ENCODE results near the gene DMD. TPM values are rescaled to one million over a fixed set of nuclear protein-coding genes. Genes with fewer than 3 reads are reported as not detected.

Gene DMD
- total and polyA plus RNA-seq, 2 donors (not counting 1 experiment from before 2014, with no cell fraction given): 2.0 to 51.8 TPM

- WGBS (ENCODE audit: insufficient coverage): no CpG with 5 or more reads among the region's 1 CpG
- CTCF ChIA-PET: interaction anchor here (0.7 kb wide), 1 partner anchor 583 kb away, joined by 3 read pairs; no protein-coding TSS in a partner anchor
- TF ChIP-seq EZH2 (IDR thresholded peaks at IDR 0.05; ENCODE audit: borderline replicate concordance, insufficient read depth, low read depth, low read length, poor library complexity, severe bottlenecking): no peak
- TF ChIP-seq, protein P1, sequence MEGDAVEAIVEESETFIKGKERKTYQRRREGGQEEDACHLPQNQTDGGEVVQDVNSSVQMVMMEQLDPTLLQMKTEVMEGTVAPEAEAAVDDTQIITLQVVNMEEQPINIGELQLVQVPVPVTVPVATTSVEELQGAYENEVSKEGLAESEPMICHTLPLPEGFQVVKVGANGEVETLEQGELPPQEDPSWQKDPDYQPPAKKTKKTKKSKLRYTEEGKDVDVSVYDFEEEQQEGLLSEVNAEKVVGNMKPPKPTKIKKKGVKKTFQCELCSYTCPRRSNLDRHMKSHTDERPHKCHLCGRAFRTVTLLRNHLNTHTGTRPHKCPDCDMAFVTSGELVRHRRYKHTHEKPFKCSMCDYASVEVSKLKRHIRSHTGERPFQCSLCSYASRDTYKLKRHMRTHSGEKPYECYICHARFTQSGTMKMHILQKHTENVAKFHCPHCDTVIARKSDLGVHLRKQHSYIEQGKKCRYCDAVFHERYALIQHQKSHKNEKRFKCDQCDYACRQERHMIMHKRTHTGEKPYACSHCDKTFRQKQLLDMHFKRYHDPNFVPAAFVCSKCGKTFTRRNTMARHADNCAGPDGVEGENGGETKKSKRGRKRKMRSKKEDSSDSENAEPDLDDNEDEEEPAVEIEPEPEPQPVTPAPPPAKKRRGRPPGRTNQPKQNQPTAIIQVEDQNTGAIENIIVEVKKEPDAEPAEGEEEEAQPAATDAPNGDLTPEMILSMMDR (IDR thresholded peaks at IDR 0.05): no peak
These were observed 2057.8 kb downstream of the DMD start for GRCh38 chrX:31153475-31154047.

DNA sequence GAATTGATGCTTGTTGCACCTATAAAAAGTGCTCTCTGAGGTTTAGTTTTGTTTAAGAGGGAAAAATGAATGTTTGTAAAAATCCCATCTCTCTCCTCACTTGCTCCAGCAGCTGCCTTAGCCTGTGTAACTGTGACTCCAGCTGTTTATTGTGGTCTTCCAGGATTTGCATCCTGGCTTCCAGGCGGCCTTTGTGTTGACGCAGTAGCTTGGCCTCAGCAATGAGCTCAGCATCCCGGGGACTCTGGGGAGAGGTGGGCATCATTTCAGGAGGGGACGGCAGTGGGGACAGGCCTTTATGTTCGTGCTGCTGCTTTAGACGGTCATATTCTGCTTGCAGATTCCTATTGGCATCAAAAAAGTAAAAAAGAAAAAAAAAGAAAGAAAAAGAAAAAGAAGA lies 2064.2 kb downstream of the DMD start:
- TF ChIP-seq, protein P1 (IDR thresholded peaks at IDR 0.05): no peak
- no peak for TF ChIP-seq EZH2 (IDR thresholded peaks at IDR 0.05; ENCODE audit: borderline replicate concordance, insufficient read depth, low read depth, low read length, poor library complexity, severe bottlenecking)
- ATAC-seq (ENCODE audit: low read depth): no peak
- Histone ChIP-seq H3K9me3 (ENCODE audit: control extremely low read depth in 1 of 3, control insufficient read depth in 2 of 3, insufficient read depth in 1 of 3, low read length in 2 of 3) (no peaks in the 10 kb centered on the region), H2AFZ (ENCODE audit: insufficient read depth, low read depth, low read length, poor library complexity, severe bottlenecking) (no peak overlapping the region), H3K4me1 (ENCODE audit: control insufficient read depth in 2 of 2, insufficient read depth in 2 of 2, low read length in 2 of 2) (no peaks in the 10 kb centered on the region), H4K20me1 (ENCODE audit: control insufficient read depth, insufficient read depth, low read length, poor library complexity, severe bottlenecking) (no peaks in the 10 kb centered on the region), H3K9ac (ENCODE audit: low read length) (no peak overlapping the region), H3K27ac (ENCODE audit: low read length in 2 of 2) (no peak overlapping the region), H3K4me3 (ENCODE audit: control extremely low read depth in 1 of 5, extremely low read depth in 1 of 5, insufficient read depth in 1 of 5, low read depth in 2 of 5, low read length in 4 of 5) (no peak overlapping the region), H3K27me3 (replicated peaks in 1 of 4; ENCODE audit: control extremely low read depth in 1 of 4, control insufficient read depth in 3 of 4, insufficient read depth in 4 of 4, low read length in 3 of 4) (no peaks in the 10 kb centered on the region), H3K4me2 (replicated peaks; ENCODE audit: low read depth, low read length, poor library complexity, severe bottlenecking) (no peak overlapping the region), H3K79me2 (ENCODE audit: control insufficient read depth, insufficient read depth, low read length) (no peaks in the 10 kb centered on the region), H3K36me3 (replicated peaks in 1 of 2; ENCODE audit: control extremely low read depth in 1 of 2, control insufficient read depth in 1 of 2, extremely low read depth in 1 of 2, insufficient read depth in 2 of 2, low read length in 1 of 2) (no peaks in the 10 kb centered on the region)
- Mint-ChIP-seq H3K9me3 (ENCODE audit: insufficient read depth) (no peaks in the 10 kb centered on the region), H3K27ac (no peak overlapping the region), H3K4me1 (no peaks in the 10 kb centered on the region), H3K4me3 (no peak overlapping the region), H3K27me3 (no peaks in the 10 kb centered on the region)
- intact Hi-C loops (cut with micrococcal nuclease): no loop called here
- 100% methylated on average over 3 of the region's 6 CpGs for WGBS (ENCODE audit: insufficient coverage)
- ChIA-PET CTCF (no interaction called here), POLR2A (no interaction called here)
- DNase-seq: no peak

More at GRCh38 chrX:31153475-31154047, 2057.8 kb downstream of the DMD start:
- Histone ChIP-seq H3K27me3 (replicated peaks in 1 of 4; ENCODE audit: control extremely low read depth in 1 of 4, control insufficient read depth in 3 of 4, insufficient read depth in 4 of 4, low read length in 3 of 4) (no peaks in the 10 kb centered on the region), H3K36me3 (replicated peaks in 1 of 2; ENCODE audit: control extremely low read depth in 1 of 2, control insufficient read depth in 1 of 2, extremely low read depth in 1 of 2, insufficient read depth in 2 of 2, low read length in 1 of 2) (no peaks in the 10 kb centered on the region), H3K9me3 (ENCODE audit: control extremely low read depth in 1 of 3, control insufficient read depth in 2 of 3, insufficient read depth in 1 of 3, low read length in 2 of 3) (no peaks in the 10 kb centered on the region), H3K4me2 (replicated peaks; ENCODE audit: low read depth, low read length, poor library complexity, severe bottlenecking) (no peak overlapping the region), H3K9ac (ENCODE audit: low read length) (no peak overlapping the region), H3K4me3 (ENCODE audit: control extremely low read depth in 1 of 5, extremely low read depth in 1 of 5, insufficient read depth in 1 of 5, low read depth in 2 of 5, low read length in 4 of 5) (no peak overlapping the region), H3K4me1 (ENCODE audit: control insufficient read depth in 2 of 2, insufficient read depth in 2 of 2, low read length in 2 of 2) (no peaks in the 10 kb centered on the region), H3K27ac (ENCODE audit: low read length in 2 of 2) (no peak overlapping the region), H4K20me1 (ENCODE audit: control insufficient read depth, insufficient read depth, low read length, poor library complexity, severe bottlenecking) (no peaks in the 10 kb centered on the region), H2AFZ (ENCODE audit: insufficient read depth, low read depth, low read length, poor library complexity, severe bottlenecking) (no peak overlapping the region), H3K79me2 (ENCODE audit: control insufficient read depth, insufficient read depth, low read length) (no peaks in the 10 kb centered on the region)
- H3K4me1 Mint-ChIP-seq: no peaks in the 10 kb centered on the region
- no peak overlapping the region for H3K27ac Mint-ChIP-seq
- H3K4me3 Mint-ChIP-seq: no peak overlapping the region
- intact Hi-C loops (cut with micrococcal nuclease): no loop called here
- DNase-seq: no peak
- no peaks in the 10 kb centered on the region for H3K27me3 Mint-ChIP-seq
- POLR2A ChIA-PET: interaction anchor here (1.1 kb wide), 1 partner anchor 98 kb away, joined by 3 read pairs; no protein-coding TSS in a partner anchor
- no peaks in the 10 kb centered on the region for H3K9me3 Mint-ChIP-seq (ENCODE audit: insufficient read depth)
- no peak for ATAC-seq (ENCODE audit: low read depth)
